NT2/D1 (cell line): ENCODE measurements around the gene PPDPF.

Experiments
- YY1 ChIP-seq: IDR thresholded peaks from 2 replicates; pipeline ENCODE4 v1.6.1; 2011; ENCODE audit not compliant: insufficient read length, insufficient read depth
- ZNF274 ChIP-seq: IDR thresholded peaks from 2 replicates; pipeline ENCODE4 v1.6.1; 2011; ENCODE audit warnings: mild to moderate bottlenecking, low read depth, low read length

DNA sequence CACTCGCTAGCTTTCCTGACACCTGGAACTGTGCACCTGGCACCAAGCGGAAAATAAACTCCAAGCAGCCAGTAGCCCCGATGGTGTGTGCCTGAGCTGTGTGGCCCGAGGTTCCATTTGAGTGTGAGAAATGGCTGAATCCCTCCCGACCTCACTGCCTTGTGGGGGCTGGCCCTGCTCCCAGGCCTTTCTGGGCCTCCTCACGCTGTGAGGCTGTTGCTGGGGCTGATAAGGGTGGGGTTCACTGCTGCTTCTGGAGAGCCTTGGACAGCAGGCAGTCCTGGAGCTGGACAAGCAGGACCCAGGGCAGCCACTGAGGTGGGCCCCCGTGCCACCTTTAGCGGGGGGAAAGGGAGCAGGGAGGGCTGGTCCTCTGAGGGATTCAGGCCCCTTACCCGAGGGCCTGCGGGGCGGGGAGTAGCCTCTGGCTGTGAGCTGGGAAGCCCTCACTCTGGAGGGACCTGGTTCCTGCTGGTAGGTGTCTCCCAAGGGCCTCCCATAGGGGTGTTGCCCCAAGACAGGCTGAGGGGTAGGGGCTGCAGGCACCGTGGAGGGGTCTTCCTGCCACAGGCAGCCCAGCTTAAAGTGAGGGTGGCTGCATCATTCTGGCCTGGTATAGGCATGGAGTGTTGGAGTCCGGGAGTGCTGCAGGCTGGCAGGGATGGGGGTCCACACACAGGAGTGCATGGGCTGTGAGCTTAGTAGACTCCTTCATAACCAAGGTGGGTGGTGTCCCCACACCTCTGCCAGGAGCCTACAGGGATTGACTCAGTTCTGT is 1.7 kb downstream of the PPDPF start:
- TF ChIP-seq ZNF274 = no peak
- no peak for TF ChIP-seq YY1
